ENCODE results near the gene ACTN1. TPM values are rescaled to one million over a fixed set of nuclear protein-coding genes. Genes with fewer than 3 reads are reported as not detected.

The ACTN1 gene
- total and polyA plus RNA-seq, 10 of the 15 experiments (the other 5 are each of a cell fraction or from before 2014, with no cell fraction given) = 0.14 to 39.4 (median 2.6) TPM

DNA sequence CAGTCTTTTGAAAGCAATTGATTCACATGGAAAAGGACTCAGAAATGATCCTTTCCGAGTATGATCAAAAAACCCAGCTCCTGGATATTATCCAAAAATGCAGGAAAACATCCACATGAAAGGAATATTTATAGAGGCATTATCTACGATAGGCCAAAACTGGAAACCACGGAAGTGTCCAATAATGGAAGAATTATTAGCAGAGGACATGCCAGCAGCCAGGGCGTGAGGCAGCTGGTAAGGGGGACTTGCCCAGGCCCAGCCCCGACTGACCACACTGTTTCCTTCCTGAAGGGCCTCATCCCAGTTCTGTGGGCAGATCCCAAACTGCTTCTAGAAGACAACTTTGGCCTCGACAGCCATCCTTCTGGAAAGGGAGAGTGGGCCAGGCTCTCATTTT, 20.5 kb downstream of the ACTN1 start (continued):
- TF ChIP-seq ZBTB4 (CRISPR knock-in tag; IDR thresholded peaks at IDR 0.05) (no peak), NR2C2 (IDR thresholded peaks at IDR 0.05; ENCODE audit: borderline replicate concordance, control insufficient read depth, insufficient read length, low read depth) (no peak), SPI1 (IDR thresholded peaks at IDR 0.05; ENCODE audit: borderline replicate concordance, insufficient read depth, low read depth, low read length) (no peak), IKZF1 (conservative IDR thresholded peaks at IDR 0.05) (no peak)

DNA sequence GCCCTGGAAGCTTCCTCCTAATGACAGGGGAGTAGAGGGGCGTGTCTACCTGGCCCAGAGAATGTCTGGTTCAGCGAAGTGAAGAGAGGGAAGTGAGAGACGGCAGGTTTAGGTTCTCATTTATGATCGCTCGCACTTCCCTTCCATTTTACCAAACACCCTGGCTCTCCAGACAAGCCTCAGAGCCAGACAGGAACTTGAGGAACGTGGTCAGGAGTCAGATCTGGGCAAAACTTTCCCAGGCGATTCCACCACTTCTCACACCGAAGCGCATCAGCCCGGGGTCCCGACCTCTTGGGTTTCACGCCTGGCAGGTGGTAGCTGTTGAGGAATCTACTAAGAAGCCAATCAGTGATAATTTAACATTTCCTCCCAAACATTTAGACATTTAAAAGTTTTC, 21.3 kb downstream of the ACTN1 start:
- H3K4me1 ChIP-seq (ENCODE audit: control insufficient read depth, insufficient read depth, low read length) = peaks cover 11% of the 10 kb centered on the region
- intact Hi-C loops (cut with micrococcal nuclease; ENCODE audit: unreplicated experiment) (no loop called here), in situ Hi-C loops (cut with MboI) (no loop called here)
- no peak overlapping the region for H2AFZ ChIP-seq (ENCODE audit: control insufficient read depth, low read depth, low read length)
- ChIA-PET SMC1A (ENCODE audit: uncharacterized antibody, unreplicated experiment) (interaction anchor here (1.5 kb wide), 2 partner anchors 10 to 30 kb away, joined by 3 to 4 read pairs; no protein-coding TSS in a partner anchor), CTCF (interaction anchor here (1.0 to 1.3 kb wide), 2 partner anchors 10 to 44 kb away, joined by 3 read pairs; no protein-coding TSS in a partner anchor), RAD21 (ENCODE audit: unreplicated experiment) (no interaction called here), POLR2A (no interaction called here)
- H3K79me2 ChIP-seq (ENCODE audit: control insufficient read depth, insufficient read depth, low read length) = no peaks in the 10 kb centered on the region; the same call in 1 of the 2 replicates
- no peak overlapping the region for H3K27ac ChIP-seq (ENCODE audit: control insufficient read depth, insufficient read depth)
- ATAC-seq = no peak
- H4K20me1 ChIP-seq (ENCODE audit: control insufficient read depth, insufficient read depth) = no peaks in the 10 kb centered on the region
- no TSS peak for BruUV-seq (replicated peaks)
- no peak overlapping the region for H3K9ac ChIP-seq (ENCODE audit: control insufficient read depth, insufficient read depth, low read length)
- 35% methylated on average over 12 of the region's 12 CpGs for WGBS (ENCODE audit: insufficient coverage, insufficient replicate concordance, low lambda C conversion rate, missing lambda C conversion rate)
- H3K36me3 ChIP-seq (ENCODE audit: control insufficient read depth in 2 of 2, insufficient read depth in 2 of 2, low read length in 1 of 2) = no peaks in the 10 kb centered on the region; a peak in 1 of 4 replicates
- no peak for FAIRE-seq
- no peak for DNase-seq (ENCODE audit: low read depth, low spot score)
- no peak overlapping the region for H3K4me3 ChIP-seq
- no peaks in the 10 kb centered on the region for H3K9me3 ChIP-seq (replicated peaks; ENCODE audit: control insufficient read depth, insufficient read depth, low read length)
- TF ChIP-seq TARDBP (IDR thresholded peaks at IDR 0.05; ENCODE audit: borderline replicate concordance) (no peak), SPI1 (IDR thresholded peaks at IDR 0.05; ENCODE audit: borderline replicate concordance, insufficient read depth, low read depth, low read length) (peak; percentile 68; the same call in 1 of the 2 replicates), TAF1 (IDR thresholded peaks at IDR 0.05; ENCODE audit: borderline replicate concordance, low read depth, low read length) (no peak)
- H3K4me2 ChIP-seq (ENCODE audit: control insufficient read depth, insufficient read depth) = no peak overlapping the region
- no peaks in the 10 kb centered on the region for H3K27me3 ChIP-seq (replicated peaks in 1 of 2; ENCODE audit: control insufficient read depth in 2 of 2, insufficient read depth in 2 of 2, low read length in 1 of 2)

All from GM12878 (cell line).